CD4-positive, alpha-beta T cell treated with Interleukin-4 for 4 hours (primary cell): ENCODE results near the gene NPHP4.
"Not testable (repeated sequence)": the region's sequence is repeated elsewhere in the genome, so short reads cannot be mapped to it uniquely, and the experiment has no call there.

Experiments used
- DNase-seq: peaks from one replicate; pipeline ENCODE4 v3.0.0-alpha.2; 2020

NPHP4 gene

DNA sequence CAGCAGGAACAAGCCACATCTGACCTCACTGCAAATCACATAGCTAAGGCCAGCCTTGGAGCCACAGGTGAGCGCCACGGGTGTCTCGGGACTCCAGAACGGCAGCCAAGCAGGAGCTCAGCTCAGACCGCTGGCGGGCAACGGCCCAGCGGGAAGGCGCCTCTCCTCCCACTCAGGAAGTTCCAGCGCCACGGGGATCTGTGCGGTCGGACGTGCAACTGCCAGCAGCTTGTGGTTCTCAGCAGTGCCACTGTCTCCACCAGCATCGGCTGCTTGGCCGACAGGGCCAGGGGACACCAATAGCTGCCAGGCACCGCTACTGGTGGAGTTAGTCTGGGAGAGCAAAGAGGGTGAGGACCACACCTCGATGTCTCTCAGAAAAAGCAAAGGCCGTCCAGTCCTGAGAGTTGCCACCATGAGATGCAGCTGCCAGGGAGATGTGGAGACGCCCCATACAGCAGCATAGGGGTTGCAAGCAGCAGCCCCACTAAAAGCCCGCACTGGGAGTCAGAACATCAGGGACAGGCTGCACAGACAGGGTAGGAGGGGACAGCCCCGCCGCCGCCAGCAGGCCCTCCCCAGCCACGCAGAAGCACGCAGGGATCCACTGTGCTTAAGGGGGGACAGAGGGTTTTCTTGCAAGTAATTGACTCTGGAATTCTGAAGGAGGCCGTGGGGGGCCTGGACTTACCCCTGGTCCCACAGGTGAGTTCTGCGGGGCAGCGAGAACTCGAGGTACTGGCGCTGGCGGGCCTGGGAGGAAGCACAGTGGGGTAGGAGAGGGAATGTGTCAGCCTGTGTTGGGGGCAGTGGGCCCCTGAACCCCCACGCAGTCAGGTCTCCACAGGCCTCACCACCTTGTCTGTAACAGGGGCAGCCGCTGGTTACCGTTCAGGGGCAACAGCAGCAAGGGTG, 83.5 kb downstream of the NPHP4 start:
- DNase-seq: no peak

- DNase-seq: no peak
Measured at GRCh38 chr1:5907966-5908365, 84.3 kb downstream of the NPHP4 start.

- DNase-seq: no peak
Measured at GRCh38 chr1:5907386-5907785, 84.8 kb downstream of the NPHP4 start.

GRCh38 chr1:5906966-5907365, 85.3 kb downstream of the NPHP4 start:
- DNase-seq: no peak

DNA sequence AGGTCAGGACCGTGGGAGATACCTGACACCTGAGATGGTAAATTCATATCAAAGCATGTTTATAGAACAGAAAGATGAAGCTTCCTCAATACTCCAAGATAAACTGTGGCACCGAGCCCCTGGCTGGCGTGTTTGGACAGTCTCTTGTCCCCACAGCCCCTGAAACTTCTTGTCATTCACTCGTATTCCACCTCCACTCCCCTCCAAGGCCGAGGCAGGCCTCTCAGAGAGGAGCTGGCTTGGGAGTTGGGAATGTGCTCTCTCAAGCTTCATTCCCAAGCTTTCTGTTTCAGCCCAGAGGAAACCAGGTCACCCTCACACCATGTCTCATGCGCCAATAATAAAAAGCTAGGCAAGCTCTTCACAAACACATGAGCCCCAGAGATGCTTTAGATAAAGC, 86.1 kb downstream of the NPHP4 start:
- no peak for DNase-seq

- DNase-seq: no peak
Measured at GRCh38 chr1:5905436-5905835, 86.8 kb downstream of the NPHP4 start.

GRCh38 chr1:5904551-5904950, 87.7 kb downstream of the NPHP4 start:
- DNase-seq: no peak

- DNase-seq: no peak
Measured at GRCh38 chr1:5903680-5904079, 88.5 kb downstream of the NPHP4 start.

DNA sequence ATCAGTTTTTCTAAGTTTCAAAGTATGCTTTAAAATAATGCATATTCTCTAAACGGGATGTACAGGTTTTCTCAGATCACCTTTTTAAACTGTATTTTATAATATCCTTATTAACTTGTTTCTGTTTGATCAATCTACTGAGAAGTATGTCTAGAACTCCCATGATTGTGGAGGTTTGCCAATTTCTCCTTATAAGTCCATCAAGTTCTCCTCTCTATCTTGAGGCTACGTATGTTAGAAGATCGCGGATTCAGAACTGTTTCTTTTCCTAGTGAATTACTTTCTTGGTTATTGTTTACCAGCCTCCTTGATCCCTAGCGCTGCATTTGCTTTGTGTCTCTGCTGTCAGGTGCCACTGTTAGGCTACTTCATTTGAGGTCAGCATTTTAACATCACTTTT, 89.2 kb downstream of the NPHP4 start:
- DNase-seq: no peak

GRCh38 chr1:5901841-5902240, 90.4 kb downstream of the NPHP4 start:
- no peak for DNase-seq

DNA sequence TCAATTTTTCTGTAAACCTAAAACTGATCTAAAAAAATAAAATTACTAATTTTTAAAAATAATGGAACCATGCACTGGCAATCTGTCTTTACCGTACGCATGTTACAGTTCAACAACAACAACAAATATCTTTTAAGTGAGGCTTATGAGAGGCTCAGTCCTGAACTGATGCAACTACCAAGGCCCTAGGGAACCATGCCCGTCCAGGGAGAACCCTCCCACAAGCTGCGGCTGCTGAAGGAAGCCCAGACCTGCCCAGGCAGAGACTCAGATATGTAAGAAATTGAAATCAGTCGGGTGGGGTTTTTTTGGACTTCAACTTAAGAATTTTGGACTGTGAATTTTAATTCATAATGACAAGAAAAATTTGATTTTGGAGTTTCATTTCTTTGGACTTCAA, 91.1 kb downstream of the NPHP4 start:
- DNase-seq: no peak

- no peak for DNase-seq
Measured at GRCh38 chr1:5898266-5898665, 94.0 kb downstream of the NPHP4 start.

DNA sequence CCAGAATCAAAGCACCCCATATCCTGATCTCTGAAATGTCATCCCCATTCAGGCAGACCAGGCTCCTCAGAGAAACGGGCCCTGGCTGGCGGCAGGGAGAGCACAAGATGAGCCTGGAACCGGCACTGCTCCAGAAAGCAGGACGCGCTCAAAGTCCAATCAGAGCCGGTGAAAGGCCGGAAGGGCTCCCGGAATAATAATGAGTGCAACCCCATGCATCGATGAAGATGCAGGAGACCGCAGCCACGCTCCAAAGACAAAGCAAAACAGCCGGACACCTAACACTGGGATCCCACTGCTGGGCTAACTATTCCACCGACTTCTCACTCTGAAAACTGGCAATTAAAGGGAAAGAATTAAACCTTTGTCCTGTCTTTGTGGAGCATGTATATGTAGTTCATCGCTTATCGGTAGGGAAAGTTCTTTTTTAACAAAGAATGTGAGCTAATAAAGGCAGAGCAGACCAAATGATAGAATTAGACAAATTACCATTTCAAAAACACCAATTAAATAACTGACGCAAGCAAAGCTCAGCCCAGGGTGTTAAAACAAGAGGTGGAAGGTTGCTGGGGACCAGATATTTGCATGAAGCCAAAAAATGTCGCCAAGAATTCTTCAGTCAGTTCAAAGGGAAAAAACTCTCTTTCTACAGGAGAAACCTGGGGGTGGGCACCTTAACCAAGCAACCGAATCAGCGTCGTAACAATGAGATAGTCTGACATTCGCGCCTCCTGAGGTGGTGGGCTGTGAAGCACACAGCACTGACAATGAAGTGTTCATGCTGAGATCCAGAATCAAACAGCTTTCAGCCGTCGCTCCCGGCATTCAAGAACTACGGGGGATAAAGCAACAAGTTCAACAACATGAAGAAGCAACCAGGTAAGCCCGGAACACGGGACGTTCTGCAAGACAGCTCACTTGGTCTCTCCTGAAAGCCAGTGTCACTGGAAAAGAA, 95.2 kb downstream of the NPHP4 start:
- no peak for DNase-seq

GRCh38 chr1:5895446-5896406, 96.5 kb downstream of the NPHP4 start:
- no peak for DNase-seq

- not testable (repeated sequence) for DNase-seq
Measured at GRCh38 chr1:5893699-5894278, 98.4 kb downstream of the NPHP4 start.

GRCh38 chr1:5892329-5892728, 99.9 kb downstream of the NPHP4 start:
- DNase-seq: no peak

GRCh38 chr1:5891736-5892135, 100.5 kb downstream of the NPHP4 start:
- no peak for DNase-seq

DNA sequence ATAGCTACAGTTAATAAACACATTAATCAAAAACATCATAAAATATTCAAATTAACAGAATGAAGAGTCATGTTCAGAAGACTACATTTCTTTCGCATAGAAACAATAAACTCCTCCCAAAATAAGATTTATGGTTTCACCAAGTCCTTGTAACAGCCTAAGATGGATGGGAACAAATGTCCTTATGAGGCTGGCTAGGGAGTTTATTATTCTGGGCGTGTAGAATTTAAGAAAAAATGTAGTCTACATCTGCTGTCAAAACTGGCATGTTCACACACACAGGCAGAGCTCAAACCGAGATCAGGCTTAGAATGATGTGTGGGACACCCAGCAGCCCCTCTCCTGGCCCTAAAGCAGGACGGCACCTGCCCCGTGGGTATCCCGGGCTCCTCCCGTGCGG, 101.1 kb downstream of the NPHP4 start:
- DNase-seq: no peak

GRCh38 chr1:5890346-5891106, 101.7 kb downstream of the NPHP4 start:
- no peak for DNase-seq

- no peak for DNase-seq
Measured at GRCh38 chr1:5889901-5890300, 102.3 kb downstream of the NPHP4 start.

DNA sequence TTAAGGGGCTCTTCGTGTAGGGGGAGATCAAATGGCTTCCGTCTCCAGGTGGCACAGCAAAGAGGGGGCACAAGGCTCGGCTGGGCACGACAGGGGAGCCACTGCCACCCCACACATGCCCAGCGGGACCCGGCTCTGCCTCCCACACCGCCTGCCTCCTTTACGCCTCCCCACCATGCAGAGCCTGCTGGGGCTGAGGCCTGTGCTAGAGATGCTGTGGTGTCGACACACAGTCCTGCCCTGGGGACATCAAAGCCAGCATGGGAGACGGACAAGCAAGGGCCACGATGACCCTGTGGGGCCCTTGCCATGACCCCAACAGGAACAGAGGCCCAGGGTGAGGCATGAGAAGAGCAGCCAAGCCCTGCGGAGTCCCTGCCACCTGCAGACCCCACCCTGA, 102.8 kb downstream of the NPHP4 start:
- no peak for DNase-seq
